GM03348 (cell line): ENCODE results near the gene INAFM2.
A peak's percentile ranks its signal among the peaks of the same experiment; 100 is the strongest.

Experiments
- DNase-seq: peaks from one replicate; pipeline ENCODE4 v3.0.0; 2012; ENCODE audit warnings: low spot score

The INAFM2 gene

GRCh38 chr15:40329804-40330203 is 6.3 kb downstream of the INAFM2 start:
- DNase-seq: no peak

GRCh38 chr15:40330368-40330836 is 6.9 kb downstream of the INAFM2 start:
- DNase-seq: peak; percentile 45

DNA sequence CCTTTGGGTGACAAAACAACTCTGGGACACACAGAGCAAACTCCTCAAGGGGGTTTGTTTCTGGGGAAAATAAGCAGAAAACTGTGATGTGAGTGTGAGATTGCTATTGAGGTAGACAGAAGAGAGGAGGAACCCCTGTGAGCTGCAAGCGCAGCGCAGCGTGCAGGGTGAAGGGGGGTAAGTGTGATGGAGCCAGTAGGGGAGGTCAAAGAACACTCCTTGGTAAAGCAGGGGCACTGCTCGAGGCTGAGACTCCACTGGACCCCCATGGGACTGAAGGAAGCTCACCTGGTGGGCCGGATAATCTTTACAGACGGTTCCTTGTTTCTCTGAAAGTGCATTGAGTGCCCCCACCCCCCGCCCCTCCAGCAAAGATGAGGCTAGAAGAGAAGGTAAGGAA is 7.5 kb downstream of the INAFM2 start:
- DNase-seq: no peak

DNA sequence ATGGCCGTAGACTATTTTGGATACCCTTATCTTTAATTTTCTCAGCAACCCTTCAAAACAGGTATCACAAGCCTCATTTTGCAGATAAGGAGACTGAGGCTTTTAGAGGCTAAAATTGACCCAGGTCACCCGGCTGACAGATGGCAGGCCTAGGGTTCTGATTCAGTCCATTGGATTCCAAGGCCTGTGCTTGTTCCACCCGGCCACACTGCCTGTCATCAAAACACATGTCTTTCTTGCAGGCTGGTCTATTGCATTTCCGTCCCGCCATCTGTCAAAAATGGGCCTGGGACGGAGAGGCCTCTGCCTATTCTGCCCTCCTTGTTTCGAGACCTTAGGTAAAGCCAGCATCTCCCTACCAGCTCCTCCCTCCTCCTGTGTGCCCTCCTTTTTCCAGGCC is 8.1 kb downstream of the INAFM2 start:
- no peak for DNase-seq

GRCh38 chr15:40332113-40332781 is 8.8 kb downstream of the INAFM2 start:
- DNase-seq: no peak

- peak; percentile 26 for DNase-seq
These were observed 10.5 kb downstream of the INAFM2 start for GRCh38 chr15:40333922-40334492.

- no peak for DNase-seq
These were observed 11.0 kb downstream of the INAFM2 start for GRCh38 chr15:40334541-40334940.

- no peak for DNase-seq
These were observed 11.7 kb downstream of the INAFM2 start for GRCh38 chr15:40334941-40335795.

DNA sequence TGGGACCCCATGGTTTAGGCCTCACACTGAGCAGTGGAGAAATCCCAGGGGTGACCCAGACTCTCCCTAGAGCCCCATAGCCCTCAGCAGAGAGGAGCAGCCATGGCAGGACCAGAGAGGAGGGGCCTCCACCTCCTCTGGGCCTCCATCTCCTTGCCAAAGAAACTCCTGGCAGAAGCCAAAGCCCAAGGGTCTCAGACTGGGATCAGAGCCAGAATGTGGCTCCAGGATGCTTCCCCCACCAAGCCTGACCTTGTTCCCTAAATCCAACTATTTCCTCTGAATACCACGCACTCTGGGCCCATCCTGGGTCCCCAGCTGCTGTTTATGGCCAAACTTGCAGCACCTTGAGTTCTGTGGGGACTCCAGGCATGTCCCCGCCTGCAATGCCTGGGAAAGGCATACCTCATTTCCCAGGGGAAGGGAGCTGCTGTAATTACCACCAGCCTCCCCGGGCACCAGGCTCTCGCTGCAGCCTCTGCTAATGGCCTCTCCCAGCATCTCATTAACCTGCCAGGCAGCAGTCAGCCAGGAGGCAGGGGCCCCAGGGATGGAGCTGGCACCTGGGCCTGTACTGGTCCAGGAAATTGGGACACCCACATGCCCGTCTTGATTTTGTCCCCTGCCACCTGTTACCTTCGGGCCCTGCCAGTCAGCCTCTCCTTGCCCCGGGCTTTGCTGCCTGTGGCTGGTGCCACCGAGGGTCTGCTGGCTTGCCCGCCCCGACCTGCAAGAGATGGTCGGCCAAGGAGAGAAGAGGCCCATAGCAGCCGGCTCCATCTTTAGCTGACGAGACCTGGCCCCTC is 12.6 kb downstream of the INAFM2 start:
- DNase-seq: no peak

DNA sequence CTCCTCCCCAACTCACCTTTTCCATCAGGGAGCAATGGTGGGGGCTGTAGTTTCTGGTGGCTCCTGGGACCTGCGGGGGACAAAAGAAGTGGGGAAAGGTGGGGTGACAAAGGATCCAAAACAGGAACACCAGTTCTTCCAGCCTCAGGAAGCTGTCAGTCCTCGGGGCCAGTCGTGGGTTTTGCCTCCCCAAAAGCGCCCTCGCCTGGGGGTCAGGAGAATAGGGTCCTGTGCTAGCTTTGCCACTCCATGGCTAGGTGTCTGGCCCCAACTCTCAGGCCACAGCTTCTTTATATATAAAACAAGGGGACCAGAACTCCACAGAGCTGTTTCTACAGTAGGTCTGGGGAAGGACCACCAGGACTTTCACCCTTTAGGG is 13.2 kb downstream of the INAFM2 start:
- DNase-seq: no peak

DNA sequence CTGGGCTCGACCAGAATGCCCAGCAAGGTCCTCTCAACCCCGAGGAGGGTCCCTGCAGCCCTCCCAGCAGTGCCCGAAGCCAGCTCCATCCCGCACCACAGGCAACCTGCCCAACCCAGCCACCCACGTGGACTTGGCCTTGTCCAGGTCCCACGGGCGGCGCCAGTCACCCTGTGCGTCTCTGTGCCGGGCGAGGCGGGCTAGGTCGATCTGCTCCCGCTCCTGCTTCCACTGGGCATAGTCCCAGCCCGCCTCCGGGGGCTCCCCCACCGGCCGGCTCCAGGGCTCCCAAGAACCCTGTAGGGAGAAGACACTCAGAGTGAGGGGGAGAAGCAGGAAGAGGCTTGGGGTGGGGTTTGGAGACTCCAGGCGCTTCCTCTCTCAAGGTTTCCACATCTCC is 14.1 kb downstream of the INAFM2 start:
- DNase-seq: no peak

DNA sequence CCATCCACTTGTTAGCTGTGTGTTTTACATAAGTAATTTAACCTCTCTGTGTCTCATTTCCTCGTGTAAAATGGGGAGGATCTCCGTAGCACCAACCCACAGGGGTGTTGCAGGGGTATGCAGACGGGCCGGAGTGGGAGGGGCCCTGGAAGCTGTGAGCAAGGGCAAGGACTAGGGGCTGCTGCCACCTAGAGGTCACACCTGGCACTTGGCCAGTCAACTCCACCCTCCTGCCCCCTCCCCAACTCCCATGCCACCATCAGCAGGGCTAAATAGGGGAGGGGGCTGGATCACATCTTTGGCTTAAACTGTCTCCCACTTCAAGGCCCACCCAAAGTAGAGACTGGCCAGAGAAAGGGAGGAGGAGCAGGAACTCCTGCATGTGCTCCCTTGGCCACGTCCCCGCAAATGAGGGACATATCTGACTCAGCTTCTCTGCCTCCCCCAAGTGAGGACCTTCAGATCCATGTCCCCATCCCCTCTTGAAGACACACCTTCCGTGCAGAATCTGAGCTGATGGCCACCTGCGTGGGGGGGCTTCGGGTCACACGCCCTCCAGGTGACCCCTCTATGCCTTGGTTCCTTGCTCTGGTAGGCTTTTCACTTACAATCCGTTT is 14.7 kb downstream of the INAFM2 start:
- peak; percentile 68 for DNase-seq

DNA sequence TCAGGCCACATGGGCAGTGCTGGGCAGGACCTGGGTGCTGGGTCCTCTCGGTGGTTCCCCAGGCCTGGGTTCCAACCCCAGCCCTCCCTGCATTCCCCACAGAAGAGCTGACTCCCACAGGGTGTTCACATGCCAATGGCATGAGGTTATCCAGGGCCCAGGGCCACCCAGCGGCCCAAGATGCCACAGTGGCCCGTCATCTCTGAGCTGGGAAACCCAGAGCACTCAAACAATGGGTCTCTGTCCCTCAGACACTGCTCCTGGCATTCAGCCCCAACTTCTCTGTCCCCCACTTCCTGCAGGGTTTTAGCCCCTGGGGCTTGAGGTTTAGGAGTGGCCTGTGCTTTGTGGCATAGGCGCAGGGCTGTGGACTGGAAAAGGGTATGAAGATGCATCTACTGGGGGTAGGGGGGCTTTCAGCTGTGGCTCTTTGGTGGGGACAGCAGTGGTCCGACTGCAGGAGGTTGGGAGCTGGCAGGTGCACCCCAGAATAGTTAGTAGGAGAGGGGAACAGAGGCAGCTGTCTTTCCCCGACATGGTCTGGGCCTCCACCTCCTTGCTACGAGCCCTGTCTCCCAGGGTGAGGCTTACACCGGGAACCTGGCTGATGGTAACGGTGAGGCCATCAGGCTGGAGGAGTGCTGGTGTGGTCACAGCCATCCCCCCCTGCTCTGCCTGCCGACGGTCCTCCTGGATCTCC is 15.6 kb downstream of the INAFM2 start:
- peak; percentile 90 for DNase-seq

- DNase-seq: peak; percentile 23
These were observed 16.1 kb downstream of the INAFM2 start for GRCh38 chr15:40339621-40339945.

- DNase-seq: peak; percentile 84
These were observed 16.7 kb downstream of the INAFM2 start for GRCh38 chr15:40340038-40340739.

DNA sequence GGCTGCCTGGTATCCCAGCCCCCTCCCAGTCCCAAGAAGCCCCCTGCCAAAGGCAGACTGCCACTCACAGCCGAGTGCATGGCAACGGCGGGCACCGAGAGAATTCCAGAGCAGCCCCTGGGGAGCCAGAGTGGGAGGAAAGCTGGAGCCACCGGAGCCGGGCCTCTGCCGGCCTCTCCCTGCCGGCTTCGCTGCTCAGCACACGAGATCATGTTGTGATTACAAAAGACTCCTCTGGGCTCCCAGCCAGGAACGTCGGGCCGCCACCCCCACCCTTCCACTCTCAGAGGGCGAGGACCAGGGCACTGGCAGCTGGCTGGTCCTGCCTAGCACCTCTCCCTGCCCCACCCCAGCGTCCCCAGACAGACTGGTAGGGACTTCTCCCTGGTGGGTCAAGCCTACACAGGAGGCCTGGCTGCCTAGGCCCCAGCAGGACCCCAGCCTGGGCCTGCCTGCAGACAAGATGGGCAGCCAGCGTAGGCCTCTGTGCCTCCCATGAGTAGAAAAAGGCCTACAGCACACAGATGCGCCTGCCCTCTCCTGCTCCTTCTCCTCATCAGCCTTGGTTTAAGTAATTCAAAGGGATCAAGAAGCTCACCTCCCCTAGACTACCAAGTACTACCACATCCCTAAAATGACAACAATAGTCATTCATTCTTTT is 17.4 kb downstream of the INAFM2 start, which contains the start of gene CCDC9B:
Gene CCDC9B (minus strand): TSS at position 200 of the 661 bp plus-strand sequence. CDS start 120 bp downstream, at position 80.
- peak; percentile 94 for DNase-seq

DNA sequence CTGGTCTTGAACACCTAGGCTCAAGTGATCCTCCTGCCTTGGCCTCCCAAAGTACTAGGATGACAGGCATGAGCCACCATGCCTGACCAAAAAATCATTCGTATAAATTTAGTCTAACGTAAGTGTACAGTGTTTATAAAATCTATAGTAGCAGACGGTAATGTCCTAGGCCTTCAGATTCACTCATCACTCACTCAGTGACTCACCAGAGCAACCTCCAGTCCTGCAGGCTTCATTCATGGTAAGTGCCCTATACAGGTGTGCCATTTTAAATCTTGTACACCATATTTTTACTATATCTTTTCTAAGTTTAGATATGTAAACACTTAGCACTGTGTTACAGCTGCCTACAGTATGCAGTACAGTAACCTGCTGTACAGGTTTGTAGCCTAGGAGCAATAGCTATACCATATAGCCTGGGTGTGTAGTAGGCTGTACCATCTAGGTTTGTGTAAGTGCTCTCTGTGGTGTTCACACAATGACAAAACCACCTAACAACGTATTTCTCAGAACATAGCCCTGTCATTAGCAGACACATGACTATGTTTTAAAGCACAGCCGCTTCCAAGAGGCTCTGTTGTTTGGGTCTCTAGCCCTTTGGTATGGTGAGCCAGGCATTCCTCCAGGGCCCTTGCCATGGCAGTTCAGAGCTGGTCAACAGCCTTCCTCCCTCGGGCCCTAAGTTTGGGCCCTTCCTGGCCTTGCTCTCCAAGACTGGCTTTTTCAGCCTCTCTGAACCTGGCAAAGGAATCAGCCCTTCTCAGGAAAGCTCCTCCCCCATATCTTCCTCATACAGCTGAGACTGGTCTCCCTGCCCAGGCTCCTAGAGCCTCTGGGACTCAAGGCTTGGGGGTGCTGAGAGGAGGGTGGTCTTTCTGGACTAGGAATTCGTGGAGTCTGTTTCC is 19.2 kb downstream of the INAFM2 start:
- DNase-seq: no peak

- peak; percentile 85 for DNase-seq
These were observed 20.0 kb downstream of the INAFM2 start for GRCh38 chr15:40343512-40343911.

- DNase-seq: no peak
These were observed 20.7 kb downstream of the INAFM2 start for GRCh38 chr15:40344217-40344616.
